HG02623 (cell line): Measurements from ENCODE around the gene SGTA.
"Not testable (repeated sequence)": the region's sequence is repeated elsewhere in the genome, so short reads cannot be mapped to it uniquely, and the experiment has no call there.

Experiments
- ATAC-seq: cut with Tn5 transposase; IDR thresholded peaks from one replicate; pipeline ENCODE4 v1.9.1; 2021; ENCODE audit warnings: moderate library complexity; ENCODE audit not compliant: unreplicated experiment

The SGTA gene, protein sequence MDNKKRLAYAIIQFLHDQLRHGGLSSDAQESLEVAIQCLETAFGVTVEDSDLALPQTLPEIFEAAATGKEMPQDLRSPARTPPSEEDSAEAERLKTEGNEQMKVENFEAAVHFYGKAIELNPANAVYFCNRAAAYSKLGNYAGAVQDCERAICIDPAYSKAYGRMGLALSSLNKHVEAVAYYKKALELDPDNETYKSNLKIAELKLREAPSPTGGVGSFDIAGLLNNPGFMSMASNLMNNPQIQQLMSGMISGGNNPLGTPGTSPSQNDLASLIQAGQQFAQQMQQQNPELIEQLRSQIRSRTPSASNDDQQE

DNA sequence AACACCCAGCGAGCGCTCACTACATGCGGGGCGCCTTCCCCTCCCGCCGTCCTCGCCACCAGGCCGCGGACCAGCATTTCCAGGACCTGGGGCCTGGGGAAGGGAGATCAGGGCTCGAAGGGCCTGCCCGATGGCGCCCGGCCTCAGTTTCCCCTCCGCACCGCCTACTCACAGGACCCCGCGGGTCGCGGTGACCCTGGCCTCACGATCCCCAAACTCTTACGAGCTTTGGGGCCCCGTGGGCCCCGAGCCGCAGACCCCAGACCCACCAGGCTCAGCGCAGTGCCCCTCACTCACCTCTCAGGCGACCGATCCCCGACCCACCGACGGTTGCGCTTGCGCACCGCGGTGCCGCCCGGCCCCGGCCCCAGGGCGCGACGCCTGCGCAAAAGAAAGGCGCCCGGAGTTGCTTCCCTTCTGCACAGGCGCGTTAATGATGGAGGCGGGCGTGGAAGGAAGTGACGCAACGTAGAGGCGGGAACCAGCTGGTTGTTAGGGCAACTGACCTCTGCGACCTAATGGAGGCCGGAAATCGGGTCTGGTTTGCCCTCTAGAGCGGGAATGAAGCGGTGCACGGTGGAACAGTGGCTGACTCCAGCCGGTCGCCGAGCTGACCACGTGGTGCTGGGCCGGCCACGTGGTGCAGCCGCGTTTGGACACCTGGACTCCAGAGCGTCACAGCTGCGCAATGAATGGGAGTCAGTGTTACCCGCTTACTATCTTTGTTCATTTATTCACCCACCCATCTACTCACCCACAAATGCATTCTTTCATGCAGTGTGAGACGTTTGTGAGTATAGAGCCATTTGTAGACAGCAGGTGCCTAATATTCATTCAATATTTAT is at the start of gene SGTA:
SGTA (minus strand) TSS at position 338 of the 845 bp plus-strand sequence. CDS start 14,205 bp downstream, outside the sequence.
- peak; percentile 51 for ATAC-seq

DNA sequence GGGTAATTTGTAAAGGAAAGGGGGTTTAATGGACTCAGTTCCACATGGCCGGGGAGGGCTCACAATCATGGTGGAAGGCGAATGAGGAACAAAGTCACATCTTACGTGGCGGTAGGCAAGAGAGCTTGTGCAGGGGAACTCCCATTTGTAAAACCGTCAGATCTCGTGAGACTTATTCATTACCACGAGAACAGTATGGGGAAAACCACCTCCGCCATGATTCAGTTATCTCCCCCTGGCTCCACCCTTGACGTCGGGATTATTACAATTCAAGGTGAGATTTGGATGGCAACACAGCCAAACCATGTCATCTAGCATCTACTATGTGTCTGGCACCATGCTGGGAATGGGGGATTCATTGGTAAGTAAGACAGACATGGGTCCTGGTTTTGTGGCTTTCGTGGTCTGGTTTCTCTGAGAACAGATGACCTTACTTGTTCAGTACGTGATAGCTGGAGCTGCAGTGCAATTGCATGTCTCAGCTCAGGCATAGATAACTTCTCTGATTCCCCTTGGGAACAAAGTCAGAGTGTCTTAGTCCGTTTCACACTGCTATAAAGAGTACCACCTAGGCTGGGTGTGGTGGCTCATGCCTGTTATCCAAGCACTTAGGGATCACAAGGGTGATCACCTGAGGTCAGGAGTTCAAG is 44.9 kb upstream of the SGTA start:
- no peak for ATAC-seq

DNA sequence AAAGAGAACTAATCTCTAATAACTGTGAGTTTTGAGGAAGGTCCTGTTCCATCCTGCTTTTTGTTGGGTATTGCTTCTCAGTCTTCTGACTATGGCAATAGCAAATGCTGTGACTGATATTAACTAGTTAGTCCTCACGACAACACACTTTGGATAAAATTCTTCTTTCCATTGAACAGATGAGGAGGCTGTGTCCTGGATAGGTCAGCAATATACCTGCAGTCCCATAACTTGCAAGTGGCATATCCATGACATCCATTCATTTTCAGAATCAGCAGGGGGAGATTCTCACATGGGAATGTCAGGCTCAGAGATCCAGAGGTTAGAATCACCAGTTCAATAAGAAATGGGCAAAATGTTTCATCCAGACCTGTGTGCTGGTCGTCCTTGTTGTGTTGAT is 43.9 kb upstream of the SGTA start:
- ATAC-seq, result no peak

DNA sequence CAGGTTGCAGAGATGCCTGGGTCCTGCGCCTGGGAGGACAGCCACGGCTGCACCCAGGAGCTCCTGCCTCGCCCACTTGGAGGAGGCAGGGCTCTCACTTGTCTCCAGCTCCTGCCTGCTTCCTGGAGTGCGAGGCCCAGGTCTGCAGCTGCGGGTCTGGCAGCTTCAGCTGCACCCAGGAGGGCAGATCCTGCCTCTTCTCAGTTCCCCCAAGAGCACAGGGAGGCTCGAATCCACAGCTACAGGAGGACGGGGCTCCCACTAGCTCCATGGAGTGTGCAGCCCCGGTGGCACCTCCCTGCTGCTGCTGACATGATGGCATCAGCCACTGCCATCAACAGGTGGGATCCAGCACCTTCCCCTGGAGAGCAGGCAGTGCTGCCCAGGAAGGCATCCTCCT is 41.1 kb upstream of the SGTA start:
- no peak for ATAC-seq

DNA sequence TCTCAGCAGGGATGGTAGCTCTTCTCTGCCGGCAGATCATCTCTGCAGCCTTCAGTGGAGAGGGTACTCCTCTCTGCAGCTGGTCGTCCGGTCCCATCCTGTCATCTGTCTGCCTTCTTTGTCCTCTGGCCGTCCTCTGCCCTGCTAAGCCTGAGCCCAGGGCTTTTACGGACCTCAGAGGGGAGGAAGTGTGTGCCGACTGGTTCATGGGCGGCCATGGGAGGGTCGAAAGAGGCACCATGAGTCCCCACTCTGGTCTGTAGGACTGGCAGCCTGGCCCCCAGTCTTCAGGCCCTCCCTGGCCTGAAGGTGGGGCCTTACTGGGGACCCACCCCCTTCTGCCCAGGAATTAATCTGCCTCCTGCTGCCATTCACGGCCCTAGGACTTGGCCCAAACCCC is 40.6 kb upstream of the SGTA start:
- ATAC-seq, result no peak

DNA sequence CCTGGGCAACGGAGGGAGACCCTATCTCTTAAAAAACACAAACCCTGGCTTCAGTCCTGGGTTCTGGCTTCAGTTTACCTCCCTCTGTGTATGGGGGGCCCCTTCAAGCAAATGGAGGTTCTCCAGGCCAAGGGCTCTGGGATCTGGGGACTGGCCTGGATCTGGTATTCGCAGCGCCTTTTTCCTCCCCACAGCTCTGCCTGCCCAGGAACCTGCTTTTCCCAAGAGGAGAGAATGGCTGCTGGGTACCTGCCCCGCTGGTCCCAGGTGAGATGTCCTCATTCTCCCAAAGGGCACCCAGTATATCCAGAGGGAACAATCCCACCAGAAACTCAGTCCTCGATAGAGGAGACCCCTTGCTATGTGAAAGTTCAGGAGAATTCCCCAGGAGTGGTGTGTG is 39.8 kb upstream of the SGTA start:
- no peak for ATAC-seq

DNA sequence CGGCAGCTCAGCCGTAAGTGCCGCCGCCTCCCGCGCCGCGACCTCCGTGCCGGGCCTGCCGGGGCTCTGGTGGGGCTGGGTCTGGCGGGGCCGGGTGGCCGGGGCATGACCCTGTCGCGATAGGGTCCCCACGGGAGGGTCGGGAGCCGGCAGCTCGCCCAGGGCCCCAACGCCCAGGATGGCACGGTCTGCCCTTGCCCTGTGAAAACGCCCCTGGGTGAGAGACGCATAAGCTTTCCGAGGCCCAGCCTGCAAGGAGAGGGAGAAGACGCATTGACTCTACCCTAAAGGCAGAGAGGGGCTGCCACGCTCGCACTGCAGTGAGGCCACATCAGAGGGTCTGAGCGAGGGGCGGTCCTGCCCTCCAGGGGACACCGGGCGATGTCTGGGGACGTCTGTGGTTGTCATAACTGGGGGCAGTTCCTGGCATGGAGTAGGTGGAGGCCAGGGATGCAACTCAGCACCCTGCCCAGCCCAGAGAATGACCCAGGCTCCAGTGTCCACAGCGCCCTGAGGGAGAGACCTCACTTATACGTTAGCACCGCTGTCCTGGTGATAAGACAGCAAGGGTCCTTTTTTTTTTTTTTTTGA is 37.1 kb upstream of the SGTA start:
- ATAC-seq, result no peak

DNA sequence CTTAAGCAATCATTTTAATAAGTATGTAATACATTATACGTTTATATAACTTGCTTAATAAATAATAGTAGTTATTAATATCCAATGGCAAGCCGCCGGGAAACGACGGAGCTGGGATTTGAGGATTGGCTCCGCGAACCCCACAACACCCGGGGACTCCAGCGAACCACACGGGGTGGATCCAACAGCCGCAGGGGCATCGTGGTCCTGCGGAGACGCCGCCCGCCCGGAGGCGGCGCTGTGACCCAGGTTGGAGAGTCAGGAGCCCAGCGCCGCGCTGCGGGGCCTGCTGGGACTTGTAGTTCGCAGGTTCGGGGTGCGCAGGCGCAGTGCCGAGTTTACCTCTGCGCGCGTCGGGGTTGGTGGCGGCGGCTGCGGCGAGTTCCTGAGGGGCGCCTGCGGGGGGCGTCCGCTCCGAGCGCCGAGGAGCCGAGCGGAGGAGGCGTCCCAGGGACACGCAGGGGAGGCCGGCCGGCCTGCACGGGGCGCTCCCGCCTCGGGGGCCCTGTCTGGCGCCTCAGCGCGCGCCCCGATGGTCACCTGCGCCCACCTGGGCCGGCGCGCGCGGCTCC is 36.6 kb upstream of the SGTA start, which contains the start of gene ZNF554:
ZNF554 (plus strand) TSS at position 329 of the 572 bp plus-strand sequence; CDS start at position 533, 204 bp downstream.
- peak; percentile 82 for ATAC-seq

DNA sequence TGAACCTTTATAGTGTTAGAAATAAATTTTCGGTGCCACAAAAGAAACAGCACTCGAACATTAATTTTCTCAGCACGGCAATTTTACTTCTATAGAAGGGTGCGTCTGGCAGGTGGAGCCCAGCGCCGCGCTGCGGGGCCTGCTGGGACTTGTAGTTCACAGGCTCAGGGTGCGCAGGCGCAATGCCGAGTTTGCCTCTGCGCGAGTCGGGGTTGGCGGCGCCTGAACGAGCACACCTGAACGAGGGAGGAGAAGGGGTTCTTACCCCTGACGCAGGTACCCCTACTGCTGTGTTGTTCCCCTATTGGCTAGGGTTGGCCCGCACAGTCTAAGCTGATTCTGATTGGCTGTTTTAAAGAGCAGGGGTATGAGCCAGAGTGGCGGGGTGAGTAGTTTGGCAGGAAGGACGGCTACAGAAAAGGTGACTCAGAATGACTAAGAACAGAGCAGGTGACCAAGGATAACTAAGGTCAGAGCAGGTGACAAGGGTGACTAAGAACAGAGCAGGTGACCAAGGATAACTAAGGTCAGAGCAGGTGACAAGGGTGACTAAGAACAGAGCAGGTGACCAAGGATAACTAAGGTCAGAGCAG is 34.3 kb upstream of the SGTA start:
- ATAC-seq, result not testable (repeated sequence)

DNA sequence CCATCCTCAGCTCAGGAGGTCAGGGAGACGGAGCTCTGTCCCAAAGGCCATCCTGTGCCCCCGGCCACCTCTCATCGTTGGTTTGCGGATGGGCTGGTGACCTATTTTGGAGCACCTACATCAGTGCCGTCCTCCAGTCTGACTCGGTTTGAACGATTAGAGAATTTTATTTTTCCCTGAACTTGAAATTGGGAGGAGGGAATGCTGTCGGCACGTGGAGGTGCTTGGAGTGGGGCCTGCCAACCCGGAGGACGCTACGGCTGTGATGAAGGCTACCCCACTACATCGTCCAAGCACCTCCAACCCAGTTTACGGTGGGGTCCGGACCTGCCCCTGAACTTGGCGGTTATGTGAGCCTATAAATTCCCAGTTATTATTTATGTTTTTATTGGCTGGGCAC is 33.6 kb upstream of the SGTA start:
- ATAC-seq, result no peak

DNA sequence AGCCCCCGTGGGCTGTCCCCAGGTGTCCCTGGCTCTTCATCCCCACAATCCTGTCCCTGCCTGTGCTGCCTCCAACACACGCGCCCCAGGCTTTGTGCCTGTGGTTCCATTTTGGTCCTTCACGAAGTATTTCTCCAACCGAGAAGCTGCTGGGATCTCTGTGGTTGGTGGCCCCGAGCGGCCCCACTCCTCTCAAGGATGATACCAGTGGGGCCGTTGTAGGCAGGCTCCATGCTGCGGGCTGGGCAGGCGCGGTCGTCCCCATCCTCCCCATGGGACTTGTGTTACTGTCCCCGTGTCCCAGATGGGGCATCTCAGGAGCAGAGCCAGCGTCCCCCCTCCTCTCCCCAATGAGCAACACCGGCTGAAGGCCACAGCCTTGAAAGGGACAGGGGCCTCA is 32.9 kb upstream of the SGTA start:
- no peak for ATAC-seq

DNA sequence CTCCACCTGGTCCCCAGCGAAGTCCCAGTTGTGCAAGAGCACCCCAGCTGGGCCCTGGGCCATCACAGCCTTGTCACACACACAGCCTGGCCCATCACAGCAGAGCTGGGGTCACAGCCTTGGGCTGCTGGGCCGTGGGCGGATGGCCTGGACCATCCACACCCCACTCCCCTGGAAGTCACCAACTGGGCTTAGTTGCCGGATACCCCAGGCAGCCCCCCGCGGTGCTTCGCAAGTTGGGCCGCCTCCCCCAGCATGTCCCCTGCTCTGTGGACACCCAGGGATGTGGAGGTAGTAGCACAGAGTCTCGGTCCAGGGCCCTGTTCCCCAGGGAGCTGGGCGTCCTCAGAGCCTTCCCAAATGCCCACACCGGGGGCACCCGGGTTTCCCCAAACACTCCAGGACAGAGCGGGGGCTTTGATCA is 32.1 kb upstream of the SGTA start:
- no peak for ATAC-seq

DNA sequence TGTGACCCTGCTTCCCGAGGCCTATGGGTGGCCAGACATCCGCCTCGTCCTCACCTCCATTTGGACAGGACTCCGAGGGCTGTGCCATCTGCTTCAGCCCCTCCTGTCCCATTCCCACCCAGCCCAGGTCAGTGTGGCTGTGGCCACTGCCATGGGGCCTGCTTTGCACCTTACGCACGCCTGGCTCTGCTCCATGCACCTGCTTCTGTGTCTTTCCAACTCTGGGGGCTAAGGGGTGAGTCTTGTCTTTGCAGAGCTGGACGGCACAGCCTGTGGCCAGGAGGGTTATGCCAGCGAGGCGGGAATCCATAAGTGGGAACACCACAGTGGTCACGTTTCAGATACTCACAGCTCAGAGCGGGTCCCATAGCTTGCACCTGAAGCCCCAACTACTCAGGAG is 31.4 kb upstream of the SGTA start:
- ATAC-seq, result no peak

DNA sequence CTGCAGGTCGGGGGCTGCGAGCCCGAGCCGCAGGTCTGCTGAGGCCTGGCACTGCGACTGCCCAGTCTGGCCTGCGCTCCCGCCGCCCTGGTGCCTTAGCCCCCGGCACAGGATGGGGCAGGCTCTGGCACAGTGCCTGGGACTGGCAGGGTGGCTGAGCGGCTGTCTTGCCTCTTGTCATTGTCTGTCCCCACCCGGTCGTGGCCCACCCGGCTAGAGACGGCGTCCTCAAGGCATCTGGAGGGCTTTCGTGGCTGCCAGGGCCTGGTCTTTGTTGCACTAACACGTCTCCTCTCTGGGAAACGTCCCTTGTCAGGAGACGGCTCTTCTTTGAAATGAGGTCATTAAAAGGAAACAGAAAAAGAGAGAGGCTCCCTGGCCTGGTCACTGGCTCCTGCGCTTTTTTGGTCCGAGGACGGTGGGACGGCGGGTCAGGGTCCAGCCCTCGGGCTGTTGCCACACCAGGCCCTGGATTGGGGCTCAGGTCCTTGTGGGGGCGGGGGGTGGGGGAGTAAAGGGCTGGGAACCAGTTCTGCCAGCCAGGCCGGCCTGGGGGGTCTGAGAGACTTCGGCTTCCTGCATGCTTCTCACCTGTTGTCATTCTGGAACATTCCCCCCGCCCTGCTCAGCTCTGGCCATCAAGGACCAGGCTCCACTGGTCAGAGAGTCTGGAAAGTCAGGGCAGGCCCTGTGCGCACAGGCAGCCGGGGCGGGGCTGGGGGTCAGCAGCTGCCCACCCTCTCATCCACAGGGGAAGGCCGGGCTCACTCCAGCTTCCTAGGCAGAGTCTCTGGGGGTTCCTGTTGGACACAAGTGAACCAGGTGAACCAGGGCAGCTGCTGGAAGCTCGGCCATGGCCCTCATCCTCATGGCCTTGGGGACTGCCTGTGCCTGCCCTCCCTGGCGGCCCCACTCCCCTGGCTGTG is 30.4 kb upstream of the SGTA start:
- no peak for ATAC-seq

DNA sequence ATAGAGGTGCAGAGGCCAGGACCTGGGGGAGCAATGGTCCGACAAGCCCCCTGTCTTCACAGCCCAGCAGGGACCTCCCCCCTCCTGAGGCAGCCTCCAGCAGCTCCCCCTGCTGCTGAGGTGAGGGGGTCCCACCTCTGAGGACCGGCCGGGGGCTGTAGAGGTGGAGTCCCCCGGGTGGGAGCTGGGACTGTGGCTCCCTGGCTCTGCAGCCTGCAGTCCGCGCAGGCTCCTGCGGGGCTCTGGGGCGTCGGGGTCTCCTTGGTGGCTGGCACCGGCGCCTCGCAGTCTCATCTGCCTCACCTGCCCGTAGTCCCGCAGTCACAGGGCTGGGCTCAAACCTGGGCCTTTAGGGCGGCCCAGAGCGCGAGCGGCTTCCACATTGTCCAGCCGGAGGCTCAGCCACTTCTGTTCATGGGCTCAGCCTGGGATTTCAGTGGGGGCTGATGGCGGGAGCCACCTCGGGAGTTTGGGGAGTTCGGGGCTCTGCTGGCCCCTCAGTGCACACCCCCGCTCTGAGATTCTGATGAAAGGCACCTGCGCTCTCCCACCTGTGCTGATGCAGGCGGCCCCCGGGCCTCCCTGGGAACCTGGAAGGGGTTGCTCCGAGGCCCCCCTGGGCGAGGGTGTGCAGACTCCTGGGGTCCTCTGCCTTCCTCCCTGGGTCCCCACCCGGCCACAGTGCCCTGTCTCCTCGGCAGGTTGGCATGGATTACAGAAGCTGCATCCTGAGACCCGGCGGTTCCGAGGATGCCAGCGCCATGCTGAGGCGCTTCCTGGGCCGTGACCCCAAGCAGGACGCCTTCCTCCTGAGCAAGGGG is 29.6 kb upstream of the SGTA start:
- ATAC-seq, result no peak

DNA sequence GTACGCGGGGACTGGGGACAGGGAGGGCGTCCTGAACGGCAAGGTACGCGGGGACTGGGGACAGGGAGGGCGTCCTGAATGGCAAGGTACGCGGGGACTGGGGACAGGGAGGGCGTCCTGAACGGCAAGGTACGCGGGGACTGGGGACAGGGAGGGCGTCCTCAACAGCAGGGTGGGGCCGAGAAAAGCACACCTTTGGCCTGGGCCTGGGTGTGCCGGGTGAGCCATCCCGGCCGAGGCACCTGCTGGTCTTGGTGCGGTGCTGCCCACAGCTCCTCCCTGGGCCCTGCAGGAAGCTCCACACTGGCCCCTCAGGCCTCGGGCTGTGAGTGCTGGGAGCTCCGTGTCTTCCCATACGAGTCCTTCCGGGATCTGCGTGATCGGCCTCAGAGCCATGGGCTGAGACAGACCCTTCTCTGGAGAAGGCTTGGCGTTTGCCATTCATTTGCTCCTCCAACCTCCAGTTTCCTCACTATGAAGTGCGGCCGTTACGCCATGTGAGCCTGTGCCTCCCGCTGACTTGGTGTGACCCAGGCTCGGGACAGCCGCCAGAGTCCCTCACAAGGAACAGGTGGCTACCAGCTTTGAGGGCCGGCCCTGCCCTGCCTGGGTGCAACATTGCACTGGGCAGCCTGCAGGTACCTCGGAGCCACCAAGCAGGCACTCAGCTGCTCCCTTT is 28.8 kb upstream of the SGTA start:
- no peak for ATAC-seq

DNA sequence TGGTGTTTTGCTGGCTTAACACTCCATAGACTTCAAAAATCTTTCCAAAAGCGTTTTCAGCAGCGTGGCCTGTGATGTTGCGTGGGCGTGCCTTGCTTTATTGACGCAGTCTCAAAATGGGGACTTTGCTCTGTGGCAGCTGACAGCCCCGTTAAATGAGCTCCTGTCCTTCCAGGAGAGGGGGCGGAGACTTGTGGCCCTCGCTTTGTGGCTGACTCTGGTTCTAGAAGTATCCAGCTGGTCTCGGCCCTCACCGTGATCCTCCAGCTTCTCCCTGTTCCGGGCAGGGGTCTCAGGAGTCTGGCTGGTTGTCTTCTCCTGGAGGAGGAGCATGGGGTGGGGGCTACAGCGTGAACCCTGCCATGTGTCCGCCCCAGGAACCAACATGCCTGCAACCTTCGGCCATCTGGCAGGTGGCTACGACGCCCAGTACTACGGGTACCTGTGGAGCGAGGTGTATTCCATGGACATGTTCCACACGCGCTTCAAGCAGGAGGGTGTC is 28.2 kb upstream of the SGTA start:
- ATAC-seq, result no peak
